ENCODE data around the gene PKN3. TPM values are rescaled to one million over a fixed set of nuclear protein-coding genes. Genes with fewer than 3 reads are reported as not detected.
A peak's percentile ranks its signal among the peaks of the same experiment; 100 is the strongest.

PKN3 gene
- total RNA-seq, 1 donor from 2014 or later: 30.0 TPM

DNA sequence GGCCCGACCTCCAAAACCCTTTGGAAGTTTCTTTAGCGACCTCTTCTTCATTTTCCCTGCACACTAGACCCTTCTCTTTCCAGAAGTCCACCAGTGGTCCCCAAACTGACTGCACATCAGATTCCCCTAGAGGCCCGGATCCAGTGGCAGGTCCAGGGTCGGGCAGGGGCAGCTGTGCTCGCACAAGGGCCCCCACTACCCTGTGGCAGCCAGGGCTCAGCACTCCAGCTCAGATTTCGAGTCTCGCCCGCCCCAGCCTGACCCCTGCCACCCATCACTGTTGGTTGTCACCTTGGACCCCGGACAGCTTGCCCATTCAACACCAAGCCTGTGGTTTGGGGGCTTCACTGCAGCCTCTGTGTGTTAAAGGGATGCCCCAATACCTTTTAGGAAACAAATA, 29.4 kb downstream of the PKN3 start:
- H3K27me3 Mint-ChIP-seq (ENCODE audit: low read depth): no peaks in the 10 kb centered on the region
- H3K27ac Mint-ChIP-seq (ENCODE audit: unreplicated experiment): no peak overlapping the region
- DNase-seq (ENCODE audit: low read depth, low spot score): no peak
- no peaks in the 10 kb centered on the region for H3K9me3 Mint-ChIP-seq
- H3K4me1 Mint-ChIP-seq: peaks cover 8% of the 10 kb centered on the region
- H3K4me3 Mint-ChIP-seq: no peak overlapping the region
- H3K36me3 Mint-ChIP-seq (ENCODE audit: low read depth): peaks cover 3% of the 10 kb centered on the region
- TF ChIP-seq, protein P1, sequence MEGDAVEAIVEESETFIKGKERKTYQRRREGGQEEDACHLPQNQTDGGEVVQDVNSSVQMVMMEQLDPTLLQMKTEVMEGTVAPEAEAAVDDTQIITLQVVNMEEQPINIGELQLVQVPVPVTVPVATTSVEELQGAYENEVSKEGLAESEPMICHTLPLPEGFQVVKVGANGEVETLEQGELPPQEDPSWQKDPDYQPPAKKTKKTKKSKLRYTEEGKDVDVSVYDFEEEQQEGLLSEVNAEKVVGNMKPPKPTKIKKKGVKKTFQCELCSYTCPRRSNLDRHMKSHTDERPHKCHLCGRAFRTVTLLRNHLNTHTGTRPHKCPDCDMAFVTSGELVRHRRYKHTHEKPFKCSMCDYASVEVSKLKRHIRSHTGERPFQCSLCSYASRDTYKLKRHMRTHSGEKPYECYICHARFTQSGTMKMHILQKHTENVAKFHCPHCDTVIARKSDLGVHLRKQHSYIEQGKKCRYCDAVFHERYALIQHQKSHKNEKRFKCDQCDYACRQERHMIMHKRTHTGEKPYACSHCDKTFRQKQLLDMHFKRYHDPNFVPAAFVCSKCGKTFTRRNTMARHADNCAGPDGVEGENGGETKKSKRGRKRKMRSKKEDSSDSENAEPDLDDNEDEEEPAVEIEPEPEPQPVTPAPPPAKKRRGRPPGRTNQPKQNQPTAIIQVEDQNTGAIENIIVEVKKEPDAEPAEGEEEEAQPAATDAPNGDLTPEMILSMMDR (conservative IDR thresholded peaks at IDR 0.05): no peak

GRCh38 chr9:128732576-128732975, 30.3 kb downstream of the PKN3 start:
- H3K27ac Mint-ChIP-seq (ENCODE audit: unreplicated experiment): no peak overlapping the region
- H3K4me3 Mint-ChIP-seq: no peak overlapping the region
- H3K4me1 Mint-ChIP-seq: peaks cover 8% of the 10 kb centered on the region
- TF ChIP-seq, protein P1 (conservative IDR thresholded peaks at IDR 0.05): no peak
- H3K27me3 Mint-ChIP-seq (ENCODE audit: low read depth): no peaks in the 10 kb centered on the region
- no peak for DNase-seq (ENCODE audit: low read depth, low spot score)
- H3K36me3 Mint-ChIP-seq (ENCODE audit: low read depth): peaks cover 3% of the 10 kb centered on the region
- no peaks in the 10 kb centered on the region for H3K9me3 Mint-ChIP-seq

- peaks cover 8% of the 10 kb centered on the region for H3K4me1 Mint-ChIP-seq
- H3K9me3 Mint-ChIP-seq: no peaks in the 10 kb centered on the region
- H3K27ac Mint-ChIP-seq (ENCODE audit: unreplicated experiment): peak overlapping the region; percentile 88
- peaks cover 3% of the 10 kb centered on the region for H3K36me3 Mint-ChIP-seq (ENCODE audit: low read depth)
- peak; percentile 84 for DNase-seq (ENCODE audit: low read depth, low spot score)
- H3K4me3 Mint-ChIP-seq: peak overlapping the region; percentile 61
- H3K27me3 Mint-ChIP-seq (ENCODE audit: low read depth): no peaks in the 10 kb centered on the region
- TF ChIP-seq, protein P1 (conservative IDR thresholded peaks at IDR 0.05): peak; percentile 78
Measured at GRCh38 chr9:128733256-128733655, 31.0 kb downstream of the PKN3 start.

DNA sequence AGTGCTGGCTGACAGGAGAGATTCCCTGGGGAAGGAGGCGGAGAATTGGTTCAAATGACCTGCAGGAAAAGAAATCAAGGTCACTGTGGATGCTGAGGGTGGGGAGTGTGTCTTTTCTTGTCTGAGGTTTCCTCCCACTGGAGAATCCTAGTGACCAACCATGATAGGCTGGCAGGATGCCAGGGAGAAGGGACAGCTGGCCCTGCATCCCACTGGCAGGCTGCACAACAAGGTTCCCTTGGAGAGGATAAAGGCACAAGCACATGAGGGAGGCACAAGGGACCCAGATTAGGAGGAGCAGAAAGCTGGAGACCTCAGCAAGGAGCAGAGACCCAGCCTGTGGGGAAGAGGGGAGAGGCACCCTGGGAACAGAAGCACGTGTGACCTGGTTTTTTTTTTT, 33.1 kb downstream of the PKN3 start:
- DNase-seq (ENCODE audit: low read depth, low spot score): no peak
- peak overlapping the region; percentile 89 for H3K27ac Mint-ChIP-seq (ENCODE audit: unreplicated experiment)

GRCh38 chr9:128742401-128742800, 40.1 kb downstream of the PKN3 start:
- DNase-seq (ENCODE audit: low read depth, low spot score): no peak
- Mint-ChIP-seq H3K4me3 (no peak overlapping the region), H3K9me3 (no peaks in the 10 kb centered on the region), H3K4me1 (no peaks in the 10 kb centered on the region), H3K27me3 (ENCODE audit: low read depth) (no peaks in the 10 kb centered on the region), H3K36me3 (ENCODE audit: low read depth) (no peaks in the 10 kb centered on the region), H3K27ac (ENCODE audit: unreplicated experiment) (peak overlapping the region; percentile 67)
- TF ChIP-seq, protein P1 (conservative IDR thresholded peaks at IDR 0.05): no peak

More for the DNA sequence above, 33.1 kb downstream of the PKN3 start:
- no peaks in the 10 kb centered on the region for H3K27me3 Mint-ChIP-seq (ENCODE audit: low read depth)
- peaks cover 8% of the 10 kb centered on the region for H3K4me1 Mint-ChIP-seq
- no peak overlapping the region for H3K4me3 Mint-ChIP-seq
- TF ChIP-seq, protein P1 (conservative IDR thresholded peaks at IDR 0.05): no peak
- peaks cover 3% of the 10 kb centered on the region for H3K36me3 Mint-ChIP-seq (ENCODE audit: low read depth)
- no peaks in the 10 kb centered on the region for H3K9me3 Mint-ChIP-seq

- Mint-ChIP-seq H3K9me3 (no peaks in the 10 kb centered on the region), H3K4me3 (no peak overlapping the region), H3K4me1 (no peaks in the 10 kb centered on the region), H3K27me3 (ENCODE audit: low read depth) (no peaks in the 10 kb centered on the region), H3K27ac (ENCODE audit: unreplicated experiment) (no peak overlapping the region), H3K36me3 (ENCODE audit: low read depth) (no peaks in the 10 kb centered on the region)
- TF ChIP-seq, protein P1 (conservative IDR thresholded peaks at IDR 0.05): no peak
- DNase-seq (ENCODE audit: low read depth, low spot score): no peak
Measured at GRCh38 chr9:128743421-128743820, 41.1 kb downstream of the PKN3 start.

Data from neural crest cell (in vitro differentiated cells).